ENCODE data around the gene PLXNC1.

DNA sequence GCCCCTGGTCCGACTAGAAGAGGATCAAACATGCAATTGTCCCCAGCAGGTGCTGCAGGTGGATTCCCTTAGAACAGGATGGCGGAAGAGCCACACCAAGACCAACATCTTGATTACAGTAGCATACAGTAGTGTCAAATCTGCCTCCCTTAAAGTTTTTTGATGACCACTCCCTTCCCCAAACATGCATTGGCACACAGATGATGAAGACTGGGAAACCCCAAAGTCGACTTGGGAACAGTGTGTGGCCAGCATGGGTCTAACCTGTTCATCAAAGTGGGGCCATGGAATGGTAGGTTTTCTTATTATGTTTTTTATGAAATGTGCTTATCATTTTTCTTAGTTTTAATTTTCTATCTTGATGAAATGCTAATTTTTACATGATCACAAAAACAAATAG, 8.8 kb downstream of the PLXNC1 start:
- TF ChIP-seq POLR2AphosphoS5 (IDR thresholded peaks at IDR 0.05) (no peak), CTCF (IDR thresholded peaks at IDR 0.05) (no peak)

Measured in upper lobe of left lung (tissue), 4 donors.